Fibroblast of mammary gland (primary cell): ENCODE measurements around the gene CLIC1.

ENCODE experiments used
- DNase-seq: peaks from one replicate; pipeline ENCODE4 v3.0.0-alpha.2; 2010; ENCODE audit warnings: low read depth
- H3K4me3 ChIP-seq: 2 replicates; pipeline ENCODE4 v1.5.1; 2011; ENCODE audit warnings: low read depth, mild to moderate bottlenecking, low read length, moderate library complexity; ENCODE audit not compliant: control insufficient read depth
- CTCF ChIP-seq: conservative IDR thresholded peaks from 2 replicates; pipeline ENCODE4 v1.5.1; 2011; ENCODE audit warnings: low read depth, low read length, inconsistent platforms; ENCODE audit not compliant: control insufficient read depth, insufficient read depth

Gene CLIC1

GRCh38 chr6:31722173-31722572, 14.2 kb downstream of the CLIC1 start:
- TF ChIP-seq CTCF = no peak
- H3K4me3 ChIP-seq = no peak overlapping the region
- no peak for DNase-seq

GRCh38 chr6:31721351-31722020, 14.8 kb downstream of the CLIC1 start, which contains the start of gene LY6G6C:
Gene LY6G6C, minus strand, starts transcription at chr6:31721746. Its CDS starts 67 bp downstream, at chr6:31721679.
- no peak for DNase-seq
- TF ChIP-seq CTCF = no peak
- H3K4me3 ChIP-seq = no peak within 1 kb of the TSS

GRCh38 chr6:31720196-31720770, 16.0 kb downstream of the CLIC1 start:
- H3K4me3 ChIP-seq = no peak overlapping the region
- no peak for DNase-seq
- no peak for TF ChIP-seq CTCF

GRCh38 chr6:31719001-31719400, 17.3 kb downstream of the CLIC1 start:
- H3K4me3 ChIP-seq = no peak overlapping the region
- TF ChIP-seq CTCF = no peak
- DNase-seq = no peak

- TF ChIP-seq CTCF = no peak
- no peak overlapping the region for H3K4me3 ChIP-seq
- no peak for DNase-seq
Observed at GRCh38 chr6:31718265-31718664, 18.1 kb downstream of the CLIC1 start.

- H3K4me3 ChIP-seq = no peak overlapping the region
- DNase-seq = no peak
- no peak for TF ChIP-seq CTCF
Observed at GRCh38 chr6:31717499-31718222, 18.7 kb downstream of the CLIC1 start.
